Loucy (cell line): ENCODE results near the gene RPL15.

Experiments used
- EZH2phosphoT487 ChIP-seq: fragments of 200-600 bp; IDR thresholded peaks from 2 replicates; pipeline ENCODE4 v1.6.1; 2018; ENCODE audit warnings: antibody characterized with exemption, mild to moderate bottlenecking, moderate library complexity, borderline replicate concordance
- TF ChIP-seq, protein P1 (sequence below): fragments of 200-600 bp; sonication (generic); conservative IDR thresholded peaks from 2 replicates; pipeline ENCODE4 v1.5.1; 2014; ENCODE audit warnings: mild to moderate bottlenecking, antibody characterized with exemption, low read length

DNA sequence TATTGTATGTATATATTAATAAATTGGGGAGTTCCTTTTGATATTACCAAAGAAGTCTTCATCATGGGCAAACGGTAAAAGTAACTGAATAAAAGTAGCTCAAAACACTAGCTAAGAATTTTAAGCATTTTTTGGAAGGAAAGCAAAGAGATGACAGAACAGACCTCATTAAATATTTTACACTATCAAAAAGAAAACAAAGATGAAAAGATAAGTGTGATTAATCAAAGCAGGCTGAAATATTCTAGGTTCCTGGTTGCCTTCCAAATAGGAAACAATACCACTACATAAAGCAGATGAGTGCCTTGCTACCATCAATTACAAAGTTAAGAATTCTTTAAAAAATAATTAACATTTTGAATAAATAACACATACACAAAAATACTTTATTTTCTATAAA lies 3.8 kb upstream of the RPL15 start:
- no peak for TF ChIP-seq EZH2phosphoT487
- TF ChIP-seq, protein P1, sequence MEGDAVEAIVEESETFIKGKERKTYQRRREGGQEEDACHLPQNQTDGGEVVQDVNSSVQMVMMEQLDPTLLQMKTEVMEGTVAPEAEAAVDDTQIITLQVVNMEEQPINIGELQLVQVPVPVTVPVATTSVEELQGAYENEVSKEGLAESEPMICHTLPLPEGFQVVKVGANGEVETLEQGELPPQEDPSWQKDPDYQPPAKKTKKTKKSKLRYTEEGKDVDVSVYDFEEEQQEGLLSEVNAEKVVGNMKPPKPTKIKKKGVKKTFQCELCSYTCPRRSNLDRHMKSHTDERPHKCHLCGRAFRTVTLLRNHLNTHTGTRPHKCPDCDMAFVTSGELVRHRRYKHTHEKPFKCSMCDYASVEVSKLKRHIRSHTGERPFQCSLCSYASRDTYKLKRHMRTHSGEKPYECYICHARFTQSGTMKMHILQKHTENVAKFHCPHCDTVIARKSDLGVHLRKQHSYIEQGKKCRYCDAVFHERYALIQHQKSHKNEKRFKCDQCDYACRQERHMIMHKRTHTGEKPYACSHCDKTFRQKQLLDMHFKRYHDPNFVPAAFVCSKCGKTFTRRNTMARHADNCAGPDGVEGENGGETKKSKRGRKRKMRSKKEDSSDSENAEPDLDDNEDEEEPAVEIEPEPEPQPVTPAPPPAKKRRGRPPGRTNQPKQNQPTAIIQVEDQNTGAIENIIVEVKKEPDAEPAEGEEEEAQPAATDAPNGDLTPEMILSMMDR = no peak
